Uterus (tissue), 2 donors: ENCODE results near the gene SMPX.

Experiments used
- POLR2A ChIP-seq, 2 donors: fragments of 450-650 bp; IDR thresholded peaks; one replicate each; pipeline ENCODE4 v1.6.1; 2016; ENCODE audit warnings: antibody characterized with exemption in 2 of 2, mild to moderate bottlenecking in 1 of 2, moderate library complexity in 1 of 2
- TF ChIP-seq, protein P1 (sequence below), 4 experiments: fragments of 200-600 bp in 2 of 4; fragments of 450-650 bp in 2 of 4; sonication (generic) in 2 of 4; IDR thresholded peaks; one replicate each; pipeline ENCODE4 v1.5.1; 2016 to 2019; ENCODE audit warnings: antibody characterized with exemption in 4 of 4, mild to moderate bottlenecking in 2 of 4, moderate library complexity in 1 of 4

DNA sequence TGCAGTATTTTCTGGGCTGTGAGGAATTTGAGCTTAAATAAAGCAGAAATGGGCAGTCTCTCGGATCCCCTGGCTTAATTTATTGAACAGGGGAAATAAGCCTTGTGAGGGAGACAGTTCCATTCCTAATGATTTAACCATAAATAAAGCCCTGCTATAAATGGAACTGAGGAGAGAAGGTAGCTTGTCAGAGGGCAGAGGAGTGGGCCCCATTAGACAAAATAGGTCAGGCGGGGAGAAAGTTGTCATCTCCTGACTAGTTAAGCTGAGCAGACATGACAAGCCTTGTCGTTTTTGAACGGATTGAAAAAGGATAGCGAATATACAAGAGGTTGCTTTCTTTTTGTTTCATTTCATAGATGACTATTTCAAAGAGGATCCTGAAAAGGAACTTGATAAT lies 39.3 kb downstream of the SMPX start:
- TF ChIP-seq, protein P1, sequence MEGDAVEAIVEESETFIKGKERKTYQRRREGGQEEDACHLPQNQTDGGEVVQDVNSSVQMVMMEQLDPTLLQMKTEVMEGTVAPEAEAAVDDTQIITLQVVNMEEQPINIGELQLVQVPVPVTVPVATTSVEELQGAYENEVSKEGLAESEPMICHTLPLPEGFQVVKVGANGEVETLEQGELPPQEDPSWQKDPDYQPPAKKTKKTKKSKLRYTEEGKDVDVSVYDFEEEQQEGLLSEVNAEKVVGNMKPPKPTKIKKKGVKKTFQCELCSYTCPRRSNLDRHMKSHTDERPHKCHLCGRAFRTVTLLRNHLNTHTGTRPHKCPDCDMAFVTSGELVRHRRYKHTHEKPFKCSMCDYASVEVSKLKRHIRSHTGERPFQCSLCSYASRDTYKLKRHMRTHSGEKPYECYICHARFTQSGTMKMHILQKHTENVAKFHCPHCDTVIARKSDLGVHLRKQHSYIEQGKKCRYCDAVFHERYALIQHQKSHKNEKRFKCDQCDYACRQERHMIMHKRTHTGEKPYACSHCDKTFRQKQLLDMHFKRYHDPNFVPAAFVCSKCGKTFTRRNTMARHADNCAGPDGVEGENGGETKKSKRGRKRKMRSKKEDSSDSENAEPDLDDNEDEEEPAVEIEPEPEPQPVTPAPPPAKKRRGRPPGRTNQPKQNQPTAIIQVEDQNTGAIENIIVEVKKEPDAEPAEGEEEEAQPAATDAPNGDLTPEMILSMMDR (IDR thresholded peaks at IDR 0.05), result no peak
- TF ChIP-seq POLR2A (IDR thresholded peaks at IDR 0.05), result no peak
